Stimulated activated CD8-positive, alpha-beta memory T cell treated with anti-CD3 and anti-CD28 coated beads, Interleukin-12 subunit alpha, Interleukin-12 subunit beta, amount 100 ng/mL, for 1 hour (primary cell): Measurements from ENCODE around the gene ZNF646.

ENCODE experiments used
- DNase-seq: peaks from one replicate; pipeline ENCODE4 v3.0.0-alpha.2; 2020; ENCODE audit warnings: low read depth

The ZNF646 gene

GRCh38 chr16:31073970-31074813 is at the start of gene ZNF646, which contains the start of gene ZNF668:
TSS of gene ZNF646 (plus strand) at chr16:31074422. CDS start at chr16:31076325, 1,903 bp downstream.
TSS of gene ZNF668 (minus strand) at chr16:31074240. CDS start at chr16:31064459, 9,781 bp downstream.
- DNase-seq: peak; percentile 98

DNA sequence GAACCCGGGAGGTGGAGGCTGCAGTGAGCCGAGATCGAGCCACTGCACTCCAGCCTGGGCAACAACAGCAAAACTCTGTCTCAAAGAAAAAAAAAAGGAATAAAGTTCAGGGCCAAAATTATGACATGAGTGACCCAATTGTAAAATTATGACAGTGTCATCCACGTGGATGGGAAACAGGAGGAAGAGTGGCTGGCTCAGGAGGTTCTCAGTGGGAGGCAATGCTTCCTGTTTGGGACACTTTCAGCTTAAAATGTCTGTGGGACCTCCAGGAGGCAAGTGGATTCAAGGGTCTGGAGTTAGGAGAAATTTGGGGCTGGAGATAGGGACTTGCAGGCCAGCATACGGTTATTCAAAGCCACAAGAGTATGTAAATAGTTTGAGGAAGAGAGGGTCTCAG is 48.9 kb upstream of the ZNF646 start:
- DNase-seq: no peak

DNA sequence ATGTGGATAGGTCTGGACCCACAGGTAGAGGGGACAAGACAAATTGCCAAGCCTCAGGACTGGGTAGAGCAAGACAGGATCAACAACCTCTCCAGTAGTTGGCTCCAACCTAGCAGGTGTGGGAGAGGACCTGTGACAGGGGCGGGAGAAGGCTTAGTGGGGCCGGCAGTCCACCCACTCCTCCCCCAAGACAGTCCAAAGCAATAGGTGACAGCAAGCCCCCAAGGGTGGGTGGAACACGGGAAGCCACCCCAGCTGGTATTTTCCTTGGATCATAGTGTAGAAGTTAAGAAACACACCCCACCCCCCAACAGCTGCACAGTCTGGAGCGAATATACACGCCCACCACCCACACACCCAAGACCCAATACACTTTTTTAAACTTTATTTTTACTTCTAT is 45.0 kb upstream of the ZNF646 start:
- no peak for DNase-seq

GRCh38 chr16:31031276-31031675 is 42.9 kb upstream of the ZNF646 start:
- no peak for DNase-seq

DNA sequence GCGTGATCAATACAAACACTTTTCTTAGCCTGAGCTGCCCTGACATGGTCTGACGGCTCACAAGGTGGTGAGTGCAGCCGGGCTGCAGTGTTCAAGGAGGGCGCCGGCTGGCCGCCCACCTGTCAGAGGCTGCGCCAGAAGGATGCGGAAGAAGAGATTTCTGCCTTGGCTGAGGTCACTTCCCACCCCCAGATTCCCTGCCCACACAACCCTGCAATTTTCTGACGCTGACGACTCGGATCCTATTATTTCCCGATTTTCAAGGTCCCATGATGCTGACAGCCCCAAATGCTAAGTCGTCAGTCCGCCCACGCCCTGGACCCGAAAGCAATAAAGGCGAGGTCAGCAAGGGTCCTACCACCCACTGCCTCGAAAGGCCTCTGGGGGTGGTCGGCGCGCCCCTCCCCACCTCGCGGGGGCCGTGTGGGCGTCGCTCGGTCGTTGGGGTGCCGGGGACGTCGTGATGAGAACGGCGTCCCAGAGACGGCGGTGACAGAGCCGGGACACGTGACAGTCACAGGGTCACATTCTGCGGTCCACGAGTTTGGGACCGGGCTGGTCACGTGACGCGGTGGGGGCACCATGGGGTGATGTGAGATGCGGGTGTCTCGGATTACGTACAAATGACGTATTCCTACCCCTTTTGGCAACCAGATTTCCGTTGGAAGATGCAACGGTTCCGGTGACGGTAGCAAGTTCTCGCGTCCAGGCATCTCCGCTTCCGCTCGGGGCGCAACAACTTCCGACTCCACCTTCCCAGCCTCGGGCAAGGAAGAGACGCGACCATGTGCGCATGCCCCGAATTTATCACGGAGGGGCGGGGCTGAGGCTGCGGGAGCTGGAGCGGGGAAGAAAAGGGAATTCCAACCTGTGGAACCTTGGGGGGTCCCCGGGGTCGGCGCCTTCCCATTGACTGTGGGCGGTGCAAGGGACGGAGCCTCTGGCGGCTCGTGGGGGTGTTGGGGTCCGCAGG is 41.2 kb upstream of the ZNF646 start, which contains the start of gene STX4:
Gene STX4, plus strand, starts transcription at position 823 of the 973 bp plus-strand sequence. CDS start 248 bp downstream, outside the sequence.
- peak; percentile 98 for DNase-seq

DNA sequence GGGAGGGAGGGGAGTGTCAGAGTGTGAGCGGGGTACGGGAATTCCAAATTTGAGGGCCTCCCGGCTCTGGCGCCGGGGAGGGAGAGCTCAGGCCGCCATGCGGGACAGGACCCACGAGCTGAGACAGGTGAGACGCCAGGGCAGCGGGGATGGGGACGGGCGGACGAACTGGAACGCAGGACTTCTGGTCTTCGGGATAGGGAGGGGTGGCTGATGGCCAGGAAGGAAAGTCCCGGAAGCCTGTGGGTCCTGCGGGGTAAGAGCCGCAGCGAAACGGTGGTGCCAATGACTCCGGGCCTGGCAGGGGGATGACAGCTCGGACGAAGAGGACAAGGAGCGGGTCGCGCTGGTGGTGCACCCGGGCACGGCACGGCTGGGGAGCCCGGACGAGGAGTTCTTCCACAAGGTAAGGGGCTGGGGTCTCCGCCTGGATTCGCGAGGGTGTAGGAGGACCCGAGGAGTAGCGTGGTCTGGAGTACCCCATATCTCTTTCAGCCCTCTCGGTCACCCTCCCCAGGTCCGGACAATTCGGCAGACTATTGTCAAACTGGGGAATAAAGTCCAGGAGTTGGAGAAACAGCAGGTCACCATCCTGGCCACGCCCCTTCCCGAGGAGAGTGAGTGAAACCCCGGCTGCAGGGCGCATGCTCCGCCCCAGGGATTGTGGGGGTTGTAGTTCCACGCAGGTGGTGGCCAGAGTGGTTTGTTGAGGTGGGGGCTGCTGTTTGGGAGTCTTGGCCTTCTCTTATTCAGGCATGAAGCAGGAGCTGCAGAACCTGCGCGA is 40.3 kb upstream of the ZNF646 start:
- peak; percentile 80 for DNase-seq

- DNase-seq: no peak
Observed at GRCh38 chr16:31036691-31037090, 37.5 kb upstream of the ZNF646 start.

GRCh38 chr16:31038993-31039392 is 35.2 kb upstream of the ZNF646 start:
- no peak for DNase-seq

DNA sequence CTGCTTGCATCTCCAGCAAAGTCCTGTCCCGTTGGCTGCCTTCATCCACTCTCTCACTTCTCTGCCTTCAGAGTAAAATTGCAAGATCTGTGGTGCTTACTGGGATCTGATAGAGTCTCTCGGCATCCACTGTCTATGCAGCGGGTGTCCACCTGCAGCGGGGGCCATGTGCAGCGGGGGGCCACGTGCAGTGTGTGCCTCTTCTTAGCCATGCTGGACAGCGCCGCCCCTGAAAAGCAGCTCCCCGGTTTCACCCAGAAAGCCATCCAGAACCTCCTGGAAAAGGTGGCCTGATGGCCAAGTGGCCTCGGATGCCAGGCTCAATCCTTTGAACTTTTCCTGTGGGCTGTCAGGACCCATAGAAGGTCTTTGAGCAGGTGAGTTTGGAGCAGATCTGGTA is 31.4 kb upstream of the ZNF646 start:
- DNase-seq: no peak

DNA sequence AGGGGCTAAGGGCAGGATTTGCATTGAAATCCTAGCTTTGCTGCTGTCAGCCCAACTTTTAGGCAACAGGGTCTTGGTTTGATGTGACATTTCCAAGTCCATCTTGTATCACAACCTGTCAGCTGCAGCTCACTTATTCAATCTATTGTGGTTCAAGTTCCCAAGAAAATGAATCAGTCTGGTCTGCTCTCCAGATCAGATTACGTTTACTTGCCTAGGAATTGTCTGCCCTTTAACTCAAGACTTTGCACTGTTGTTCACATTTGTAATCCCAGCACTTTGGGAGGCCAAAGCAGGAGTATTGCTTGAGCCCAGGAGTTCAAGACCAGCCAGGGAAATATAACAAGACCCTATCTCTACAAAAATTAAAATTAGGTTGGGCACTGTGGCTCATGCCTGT is 30.9 kb upstream of the ZNF646 start:
- DNase-seq: no peak

- no peak for DNase-seq
Observed at GRCh38 chr16:31043898-31044481, 30.2 kb upstream of the ZNF646 start.

DNA sequence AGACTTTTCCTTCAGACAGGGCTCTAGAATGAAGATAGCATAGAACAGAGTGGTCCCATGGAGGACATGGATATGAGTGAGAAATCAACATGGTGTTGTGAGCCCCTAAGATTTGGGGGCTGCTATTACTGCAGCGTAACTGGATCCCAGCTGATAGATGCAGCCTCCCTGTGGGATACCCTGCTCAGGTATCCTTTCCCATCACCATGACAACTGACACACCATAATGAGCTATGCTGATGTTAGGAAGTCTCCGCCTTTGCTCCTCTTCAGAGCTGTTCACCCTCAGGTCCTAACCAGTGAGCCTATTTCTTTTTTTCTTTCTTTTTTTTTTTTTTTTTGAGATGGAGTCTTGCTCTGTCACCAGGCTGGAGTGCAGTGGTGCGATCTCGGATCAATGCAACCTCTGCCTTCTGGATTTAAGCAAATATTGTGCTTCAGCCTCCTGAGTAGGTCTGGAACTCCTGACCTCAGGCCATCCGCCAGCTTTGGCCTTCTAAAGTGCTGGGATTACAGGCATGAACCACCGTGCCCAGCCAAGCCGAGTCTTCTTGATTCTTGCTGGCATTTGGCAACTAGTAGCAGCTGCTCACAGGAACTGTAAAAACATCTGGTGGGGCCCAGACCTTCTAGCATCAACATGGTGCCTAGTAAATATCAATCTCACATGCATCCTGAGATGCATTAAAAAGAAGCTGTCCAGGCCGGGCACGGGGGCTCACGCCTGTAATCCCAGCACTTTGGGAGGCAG is 23.8 kb upstream of the ZNF646 start:
- DNase-seq: no peak

- no peak for DNase-seq
Observed at GRCh38 chr16:31052114-31052513, 22.1 kb upstream of the ZNF646 start.

- no peak for DNase-seq
Observed at GRCh38 chr16:31055613-31056012, 18.6 kb upstream of the ZNF646 start.

DNA sequence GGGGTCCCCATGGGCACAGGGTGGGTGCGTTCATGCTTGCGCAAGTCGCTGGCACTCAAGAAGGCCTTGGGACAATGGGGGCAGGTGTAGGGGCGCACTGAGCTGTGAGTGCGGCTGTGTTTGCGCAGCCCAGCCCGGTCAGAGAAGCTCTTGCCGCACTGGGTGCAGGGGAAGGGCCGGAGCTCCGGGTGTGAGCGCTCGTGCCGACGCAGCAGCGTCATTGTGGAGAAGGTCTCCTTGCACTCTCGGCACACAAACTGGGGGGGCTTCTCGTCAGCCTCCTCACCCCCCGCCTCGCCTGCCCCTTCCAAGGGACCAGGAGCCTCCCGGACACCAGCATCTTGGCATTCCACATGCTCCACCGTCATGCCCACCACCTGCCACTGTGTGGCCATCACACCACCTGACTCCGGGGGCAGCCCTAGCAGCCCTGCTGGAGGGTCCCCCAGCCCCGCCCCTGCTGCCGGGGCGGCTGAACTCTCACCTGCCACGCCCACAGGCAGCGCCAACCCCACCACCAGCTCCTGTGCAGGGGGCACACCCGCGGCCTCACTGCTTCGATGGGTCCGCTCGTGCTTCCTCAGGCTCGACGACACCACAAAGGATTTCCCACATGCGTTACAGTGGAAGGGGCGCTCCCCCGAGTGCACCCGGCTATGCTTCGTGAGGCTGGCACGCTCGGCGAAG is 13.0 kb upstream of the ZNF646 start:
- no peak for DNase-seq

DNA sequence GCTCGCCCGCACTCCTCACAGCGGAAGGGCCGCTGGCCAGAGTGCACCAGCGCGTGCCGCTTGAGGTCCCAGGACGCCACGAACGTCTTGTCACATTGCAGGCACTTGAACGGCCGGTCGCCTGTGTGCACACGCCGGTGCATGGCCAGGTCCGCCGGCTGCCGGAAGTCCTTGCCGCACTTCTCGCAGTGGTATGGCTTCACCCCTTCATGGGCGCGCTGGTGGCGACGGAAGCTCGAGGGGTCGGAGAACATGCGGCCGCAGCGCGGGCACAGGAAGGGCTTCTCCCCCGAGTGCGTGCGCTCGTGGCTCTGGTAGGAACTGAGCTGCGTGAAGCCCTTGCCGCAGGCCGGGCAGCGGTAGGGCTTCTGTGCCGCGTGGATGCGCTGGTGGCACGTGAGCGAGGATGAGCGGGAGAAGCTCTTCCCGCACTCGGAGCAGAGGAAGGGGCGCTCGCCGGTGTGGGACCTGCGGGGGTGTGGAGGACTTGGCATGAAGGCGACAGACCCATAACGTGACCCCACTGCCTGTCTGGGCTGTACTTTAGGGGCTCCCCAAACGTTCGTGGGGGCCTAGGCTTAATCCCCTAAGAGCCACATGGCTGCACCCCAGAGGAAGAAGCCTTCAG is 12.3 kb upstream of the ZNF646 start:
- no peak for DNase-seq

DNA sequence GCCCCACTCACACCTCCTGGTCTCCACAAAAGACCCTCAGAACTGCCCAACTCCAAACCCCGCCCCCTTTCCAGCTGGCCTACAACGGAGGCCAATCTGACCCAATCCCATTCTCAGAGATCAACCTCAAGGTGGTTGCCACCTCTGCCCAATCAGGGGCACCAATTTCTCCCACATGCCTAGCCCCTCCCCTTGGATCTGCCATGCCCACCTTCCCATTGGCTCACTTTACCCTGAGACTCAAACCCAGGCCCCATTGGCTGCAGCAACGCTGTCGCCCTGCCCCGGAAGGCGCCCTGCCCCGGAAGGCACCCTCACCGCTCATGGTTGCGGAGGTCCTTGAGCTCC is 10.8 kb upstream of the ZNF646 start:
- no peak for DNase-seq

DNA sequence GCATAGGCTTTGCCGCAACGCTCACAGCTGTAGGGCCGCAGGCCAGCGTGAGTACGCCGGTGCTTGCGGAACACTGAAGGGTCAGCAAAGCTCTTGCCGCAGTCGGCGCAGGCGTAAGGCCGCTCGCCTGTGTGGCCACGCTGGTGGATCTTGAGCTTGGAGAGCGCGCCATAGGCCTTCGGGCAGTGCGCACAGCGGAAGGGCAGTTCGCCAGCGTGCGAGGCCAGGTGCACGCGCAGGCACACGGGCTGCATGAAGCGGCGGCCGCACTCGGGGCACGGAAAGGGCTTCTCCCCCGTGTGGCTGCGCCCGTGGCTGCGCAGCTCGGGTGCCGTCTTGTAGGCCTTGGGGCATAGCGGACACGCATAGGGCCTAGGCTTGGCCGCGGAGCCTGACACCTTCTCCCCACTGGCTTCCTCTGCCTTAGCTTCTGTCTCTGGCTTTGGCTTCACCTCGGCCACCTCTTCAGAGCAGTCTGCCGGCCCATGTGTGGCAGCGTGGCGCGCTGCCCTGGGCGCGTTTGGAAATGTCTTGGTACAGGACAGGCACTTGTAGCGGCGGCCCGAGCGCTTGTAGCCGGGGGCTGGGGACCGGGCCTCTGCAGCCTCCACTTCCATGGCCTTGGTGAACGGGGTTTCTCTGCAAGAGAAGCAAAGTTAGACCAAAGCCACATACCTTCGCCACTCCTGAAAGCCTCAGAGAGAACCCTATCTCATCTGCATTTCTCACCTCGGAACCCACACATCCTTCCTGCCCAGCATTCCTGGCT is 10.2 kb upstream of the ZNF646 start:
- no peak for DNase-seq

DNA sequence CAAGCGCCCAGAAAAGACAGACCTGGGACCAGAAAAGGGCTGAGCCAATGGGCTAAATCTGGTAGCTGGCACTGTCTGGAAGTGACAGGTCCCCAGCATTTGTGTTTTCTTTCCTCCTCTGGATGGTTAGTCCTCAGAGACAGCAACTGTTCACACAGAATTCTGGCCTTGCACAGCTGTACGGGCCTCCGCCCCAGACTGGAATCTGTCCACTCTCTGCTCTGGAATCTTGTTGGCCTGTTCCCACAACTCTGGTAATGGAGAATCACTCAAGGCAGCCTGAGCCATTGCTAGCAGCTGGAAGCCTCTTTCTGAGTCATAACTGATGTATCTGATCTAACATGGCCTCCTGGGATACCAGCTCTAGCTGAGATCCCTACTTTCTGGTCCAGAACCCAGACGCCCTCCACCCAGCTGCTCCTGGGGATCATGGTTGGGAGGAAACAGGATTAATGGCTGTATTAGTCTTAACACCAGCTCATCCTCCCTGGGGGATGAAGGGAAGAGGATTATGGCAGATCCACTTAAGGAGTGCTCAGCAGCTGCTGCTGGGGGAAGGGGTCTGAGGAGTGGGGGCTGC is 9.2 kb upstream of the ZNF646 start:
- no peak for DNase-seq
